ENCODE results near the gene ITIH3. TPM values are rescaled to one million over a fixed set of nuclear protein-coding genes. Genes with fewer than 3 reads are reported as not detected.

ITIH3 gene
- total RNA-seq, 1 donor from 2014 or later = 22.0 TPM

GRCh38 chr3:52857864-52858263, 63.3 kb downstream of the ITIH3 start:
- intact Hi-C loops (cut with DNase I) = no loop called here
- no peak for DNase-seq (ENCODE audit: low spot score)
- no peak for ATAC-seq

Small RNA genes within 50 kb of the gene (microRNA-seq; reads per million reads assigned to microRNA genes)
- not detected for gene MIR8064

Other genes with a start within 250 kb of the ITIH3 start
- gene PBRM1, start 108.9 kb upstream of the ITIH3 start, total RNA-seq = 82.0 TPM
- 55.4 TPM for gene GNL3, start 108.8 kb upstream of the ITIH3 start, total RNA-seq
- 55.8 TPM for gene GLT8D1, start 89.0 kb upstream of the ITIH3 start, total RNA-seq
- gene SPCS1, start 88.7 kb upstream of the ITIH3 start, total RNA-seq = 60.0 TPM
- gene NEK4, start 23.9 kb upstream of the ITIH3 start, total RNA-seq = 31.4 TPM
- gene ITIH1, start 17.2 kb upstream of the ITIH3 start, total RNA-seq = not detected
- 16.3 TPM for gene ITIH4, start 35.9 kb downstream of the ITIH3 start, total RNA-seq
- gene MUSTN1, start 40.2 kb downstream of the ITIH3 start, total RNA-seq = 23.9 TPM
- gene STIMATE, start 102.8 kb downstream of the ITIH3 start, total RNA-seq = 22.6 TPM

Data from sciatic nerve (tissue), 2 donors.